ENCODE data around the gene RNF224. TPM values are rescaled to one million over a fixed set of nuclear protein-coding genes. Genes with fewer than 3 reads are reported as not detected.

RNF224 gene
- total and polyA plus RNA-seq, 2 of the 13 experiments (the other 11 are each of a cell fraction or from before 2014, with no cell fraction given): 0.09 TPM; not detected in 1

DNA sequence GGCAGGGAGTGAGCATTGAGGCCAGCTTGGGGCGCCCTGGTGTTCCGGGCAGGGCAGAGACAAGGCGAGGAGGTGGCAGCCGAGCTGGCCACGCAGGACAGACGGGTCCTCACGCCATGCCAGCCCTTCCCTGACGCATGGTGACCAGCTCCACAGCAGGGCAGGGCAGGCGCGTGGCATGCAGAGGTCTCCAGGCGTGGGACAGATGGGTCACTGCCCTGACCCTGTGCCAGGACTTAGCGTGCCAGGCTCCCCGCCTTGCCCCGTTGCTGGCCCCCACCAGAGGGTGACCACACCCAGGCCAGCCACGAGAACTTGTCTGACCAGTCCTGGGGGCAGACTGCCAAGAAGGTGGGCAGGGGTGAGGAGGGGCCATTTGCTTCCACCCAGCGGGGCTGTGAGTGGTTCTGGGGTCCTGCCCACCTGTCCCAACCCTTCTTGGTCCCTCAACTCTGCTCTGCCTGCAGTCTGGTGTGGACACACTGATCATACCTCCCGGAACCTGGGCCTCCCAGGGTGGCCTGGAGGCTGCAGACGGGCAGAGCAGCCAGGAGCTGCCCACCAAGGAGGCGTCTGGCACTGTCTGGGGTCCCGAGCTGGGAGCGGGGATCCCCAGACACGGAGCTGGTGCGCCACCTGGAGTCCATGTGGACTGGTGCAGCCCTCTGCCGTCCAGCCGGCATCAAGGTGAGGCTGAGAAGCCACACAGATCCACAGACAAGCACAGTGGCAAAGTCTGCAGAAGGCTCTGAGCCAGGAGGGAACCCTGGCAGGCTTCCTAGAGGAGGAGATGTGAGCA lies at the start of gene RNF224 (continued):
- TF ChIP-seq, protein P1, sequence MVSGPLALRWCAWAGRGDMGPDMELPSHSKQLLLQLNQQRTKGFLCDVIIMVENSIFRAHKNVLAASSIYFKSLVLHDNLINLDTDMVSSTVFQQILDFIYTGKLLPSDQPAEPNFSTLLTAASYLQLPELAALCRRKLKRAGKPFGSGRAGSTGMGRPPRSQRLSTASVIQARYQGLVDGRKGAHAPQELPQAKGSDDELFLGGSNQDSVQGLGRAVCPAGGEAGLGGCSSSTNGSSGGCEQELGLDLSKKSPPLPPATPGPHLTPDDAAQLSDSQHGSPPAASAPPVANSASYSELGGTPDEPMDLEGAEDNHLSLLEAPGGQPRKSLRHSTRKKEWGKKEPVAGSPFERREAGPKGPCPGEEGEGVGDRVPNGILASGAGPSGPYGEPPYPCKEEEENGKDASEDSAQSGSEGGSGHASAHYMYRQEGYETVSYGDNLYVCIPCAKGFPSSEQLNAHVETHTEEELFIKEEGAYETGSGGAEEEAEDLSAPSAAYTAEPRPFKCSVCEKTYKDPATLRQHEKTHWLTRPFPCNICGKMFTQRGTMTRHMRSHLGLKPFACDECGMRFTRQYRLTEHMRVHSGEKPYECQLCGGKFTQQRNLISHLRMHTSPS (CRISPR knock-in tag; IDR thresholded peaks at IDR 0.05; ENCODE audit: low read depth): peak; percentile 55
- TF ChIP-seq ETV5 (CRISPR knock-in tag; IDR thresholded peaks at IDR 0.05; ENCODE audit: borderline replicate concordance) (peak; percentile 2; the same call in 1 of the 2 replicates), TARDBP (CRISPR knock-in tag; IDR thresholded peaks at IDR 0.05) (peak; percentile 26; the same call in 1 of the 2 replicates), ZNF496 (CRISPR knock-in tag; IDR thresholded peaks at IDR 0.05; ENCODE audit: insufficient replicate concordance) (no peak), ZNF792 (CRISPR knock-in tag; IDR thresholded peaks at IDR 0.05) (0 out of 2 replicates have a peak, but pooled peaks have one; percentile 21), ZNF879 (CRISPR knock-in tag; IDR thresholded peaks at IDR 0.05) (no peak), GATAD1 (CRISPR knock-in tag; IDR thresholded peaks at IDR 0.05) (peak; percentile 62), ZBTB38 (CRISPR knock-in tag; IDR thresholded peaks at IDR 0.05) (0 out of 2 replicates have a peak, but pooled peaks have one; percentile 17), ZNF768 (CRISPR knock-in tag; IDR thresholded peaks at IDR 0.05) (0 out of 2 replicates have a peak, but pooled peaks have one; percentile 12), ZNF883 (CRISPR knock-in tag; IDR thresholded peaks at IDR 0.05; ENCODE audit: not compliant biosample characterization) (peak; percentile 63), CBFB (CRISPR knock-in tag; IDR thresholded peaks at IDR 0.05) (peak; percentile 12; the same call in 1 of the 2 replicates), XRCC5 (optimal IDR thresholded peaks at IDR 0.05; ENCODE audit: low read length) (peak; percentile 79), ZFP82 (CRISPR knock-in tag; IDR thresholded peaks at IDR 0.05; ENCODE audit: borderline replicate concordance) (no peak), RXRA (CRISPR knock-in tag; IDR thresholded peaks at IDR 0.05) (peak; percentile 41), ZNF30 (CRISPR knock-in tag; IDR thresholded peaks at IDR 0.05) (no peak)
- TF ChIP-seq, protein P2, sequence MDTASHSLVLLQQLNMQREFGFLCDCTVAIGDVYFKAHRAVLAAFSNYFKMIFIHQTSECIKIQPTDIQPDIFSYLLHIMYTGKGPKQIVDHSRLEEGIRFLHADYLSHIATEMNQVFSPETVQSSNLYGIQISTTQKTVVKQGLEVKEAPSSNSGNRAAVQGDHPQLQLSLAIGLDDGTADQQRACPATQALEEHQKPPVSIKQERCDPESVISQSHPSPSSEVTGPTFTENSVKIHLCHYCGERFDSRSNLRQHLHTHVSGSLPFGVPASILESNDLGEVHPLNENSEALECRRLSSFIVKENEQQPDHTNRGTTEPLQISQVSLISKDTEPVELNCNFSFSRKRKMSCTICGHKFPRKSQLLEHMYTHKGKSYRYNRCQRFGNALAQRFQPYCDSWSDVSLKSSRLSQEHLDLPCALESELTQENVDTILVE (CRISPR knock-in tag; IDR thresholded peaks at IDR 0.05): peak; percentile 28; the same call in 1 of the 2 replicates
- TF ChIP-seq, protein P3, sequence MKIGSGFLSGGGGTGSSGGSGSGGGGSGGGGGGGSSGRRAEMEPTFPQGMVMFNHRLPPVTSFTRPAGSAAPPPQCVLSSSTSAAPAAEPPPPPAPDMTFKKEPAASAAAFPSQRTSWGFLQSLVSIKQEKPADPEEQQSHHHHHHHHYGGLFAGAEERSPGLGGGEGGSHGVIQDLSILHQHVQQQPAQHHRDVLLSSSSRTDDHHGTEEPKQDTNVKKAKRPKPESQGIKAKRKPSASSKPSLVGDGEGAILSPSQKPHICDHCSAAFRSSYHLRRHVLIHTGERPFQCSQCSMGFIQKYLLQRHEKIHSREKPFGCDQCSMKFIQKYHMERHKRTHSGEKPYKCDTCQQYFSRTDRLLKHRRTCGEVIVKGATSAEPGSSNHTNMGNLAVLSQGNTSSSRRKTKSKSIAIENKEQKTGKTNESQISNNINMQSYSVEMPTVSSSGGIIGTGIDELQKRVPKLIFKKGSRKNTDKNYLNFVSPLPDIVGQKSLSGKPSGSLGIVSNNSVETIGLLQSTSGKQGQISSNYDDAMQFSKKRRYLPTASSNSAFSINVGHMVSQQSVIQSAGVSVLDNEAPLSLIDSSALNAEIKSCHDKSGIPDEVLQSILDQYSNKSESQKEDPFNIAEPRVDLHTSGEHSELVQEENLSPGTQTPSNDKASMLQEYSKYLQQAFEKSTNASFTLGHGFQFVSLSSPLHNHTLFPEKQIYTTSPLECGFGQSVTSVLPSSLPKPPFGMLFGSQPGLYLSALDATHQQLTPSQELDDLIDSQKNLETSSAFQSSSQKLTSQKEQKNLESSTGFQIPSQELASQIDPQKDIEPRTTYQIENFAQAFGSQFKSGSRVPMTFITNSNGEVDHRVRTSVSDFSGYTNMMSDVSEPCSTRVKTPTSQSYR (CRISPR knock-in tag; IDR thresholded peaks at IDR 0.05; ENCODE audit: borderline replicate concordance): 0 out of 2 replicates have a peak, but pooled peaks have one; percentile 28
- TF ChIP-seq, protein P4, sequence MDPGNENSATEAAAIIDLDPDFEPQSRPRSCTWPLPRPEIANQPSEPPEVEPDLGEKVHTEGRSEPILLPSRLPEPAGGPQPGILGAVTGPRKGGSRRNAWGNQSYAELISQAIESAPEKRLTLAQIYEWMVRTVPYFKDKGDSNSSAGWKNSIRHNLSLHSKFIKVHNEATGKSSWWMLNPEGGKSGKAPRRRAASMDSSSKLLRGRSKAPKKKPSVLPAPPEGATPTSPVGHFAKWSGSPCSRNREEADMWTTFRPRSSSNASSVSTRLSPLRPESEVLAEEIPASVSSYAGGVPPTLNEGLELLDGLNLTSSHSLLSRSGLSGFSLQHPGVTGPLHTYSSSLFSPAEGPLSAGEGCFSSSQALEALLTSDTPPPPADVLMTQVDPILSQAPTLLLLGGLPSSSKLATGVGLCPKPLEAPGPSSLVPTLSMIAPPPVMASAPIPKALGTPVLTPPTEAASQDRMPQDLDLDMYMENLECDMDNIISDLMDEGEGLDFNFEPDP (CRISPR knock-in tag; conservative IDR thresholded peaks at IDR 0.05): 0 out of 2 replicates have a peak, but pooled peaks have one; percentile 92
- TF ChIP-seq, protein P5, sequence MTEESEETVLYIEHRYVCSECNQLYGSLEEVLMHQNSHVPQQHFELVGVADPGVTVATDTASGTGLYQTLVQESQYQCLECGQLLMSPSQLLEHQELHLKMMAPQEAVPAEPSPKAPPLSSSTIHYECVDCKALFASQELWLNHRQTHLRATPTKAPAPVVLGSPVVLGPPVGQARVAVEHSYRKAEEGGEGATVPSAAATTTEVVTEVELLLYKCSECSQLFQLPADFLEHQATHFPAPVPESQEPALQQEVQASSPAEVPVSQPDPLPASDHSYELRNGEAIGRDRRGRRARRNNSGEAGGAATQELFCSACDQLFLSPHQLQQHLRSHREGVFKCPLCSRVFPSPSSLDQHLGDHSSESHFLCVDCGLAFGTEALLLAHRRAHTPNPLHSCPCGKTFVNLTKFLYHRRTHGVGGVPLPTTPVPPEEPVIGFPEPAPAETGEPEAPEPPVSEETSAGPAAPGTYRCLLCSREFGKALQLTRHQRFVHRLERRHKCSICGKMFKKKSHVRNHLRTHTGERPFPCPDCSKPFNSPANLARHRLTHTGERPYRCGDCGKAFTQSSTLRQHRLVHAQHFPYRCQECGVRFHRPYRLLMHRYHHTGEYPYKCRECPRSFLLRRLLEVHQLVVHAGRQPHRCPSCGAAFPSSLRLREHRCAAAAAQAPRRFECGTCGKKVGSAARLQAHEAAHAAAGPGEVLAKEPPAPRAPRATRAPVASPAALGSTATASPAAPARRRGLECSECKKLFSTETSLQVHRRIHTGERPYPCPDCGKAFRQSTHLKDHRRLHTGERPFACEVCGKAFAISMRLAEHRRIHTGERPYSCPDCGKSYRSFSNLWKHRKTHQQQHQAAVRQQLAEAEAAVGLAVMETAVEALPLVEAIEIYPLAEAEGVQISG (CRISPR knock-in tag; IDR thresholded peaks at IDR 0.05): peak; percentile 8
